Spinal cord (tissue), 10 donors: Measurements from ENCODE around the gene VSTM2L. TPM values are rescaled to one million over a fixed set of nuclear protein-coding genes. Genes with fewer than 3 reads are reported as not detected.

Experiments
- DNase-seq, 6 donors: peaks; one replicate each; pipeline versions ENCODE4 v3.0.0 to v3.0.0-alpha.2; 2013 to 2015; ENCODE audit warnings: low spot score in 6 of 6, low read depth in 4 of 6
- H3K27ac ChIP-seq: one replicate; pipeline ENCODE4 v1.5.1; 2013; ENCODE audit warnings: low read depth, low read length, control low read depth
- H3K27me3 ChIP-seq: one replicate; pipeline ENCODE4 v1.6.1; 2013; ENCODE audit warnings: low read length; ENCODE audit not compliant: control insufficient read depth, insufficient read depth
- H3K36me3 ChIP-seq: one replicate; pipeline ENCODE4 v1.6.1; 2013; ENCODE audit warnings: low read length; ENCODE audit not compliant: control insufficient read depth, insufficient read depth
- H3K4me1 ChIP-seq: one replicate; pipeline ENCODE4 v1.6.1; 2013; ENCODE audit warnings: low read length; ENCODE audit not compliant: control insufficient read depth, insufficient read depth
- H3K4me3 ChIP-seq: one replicate; pipeline ENCODE4 v1.5.1; 2013; ENCODE audit warnings: low read depth, low read length, control low read depth
- H3K9me3 ChIP-seq: one replicate; pipeline ENCODE4 v1.6.1; 2013; ENCODE audit warnings: low read length; ENCODE audit not compliant: control insufficient read depth, insufficient read depth
- WGBS: methylation state at CpG from one replicate; pipeline ENCODE4 v1.1.5; 2013; ENCODE audit warnings: missing lambda C conversion rate; ENCODE audit not compliant: insufficient coverage; 5-methylcytosine and 5-hydroxymethylcytosine counted together
- polyA plus RNA-seq, 2 donors: library from polyadenylated mRNA; unstranded; fragments of 120-200 nt; gene quantifications; one replicate each; pipeline ENCODE4 v1.2.1, GENCODE V29; 2013; ENCODE audit not compliant: insufficient read length in 2 of 2
- total RNA-seq, 2 donors: library from RNA; depleted of rRNA in 1 of 2; stranded (reverse); fragments of 120-200 nt in 1 of 2; fragments of >200 nt in 1 of 2; gene quantifications; one replicate each; pipeline versions ENCODE4 v1.2.3 to v1.2.4, GENCODE V29; 2013 to 2014
- donor health status: healthy.

Gene VSTM2L
- total and polyA plus RNA-seq, 4 donors, result 32.2 to 293 (median 144) TPM

DNA sequence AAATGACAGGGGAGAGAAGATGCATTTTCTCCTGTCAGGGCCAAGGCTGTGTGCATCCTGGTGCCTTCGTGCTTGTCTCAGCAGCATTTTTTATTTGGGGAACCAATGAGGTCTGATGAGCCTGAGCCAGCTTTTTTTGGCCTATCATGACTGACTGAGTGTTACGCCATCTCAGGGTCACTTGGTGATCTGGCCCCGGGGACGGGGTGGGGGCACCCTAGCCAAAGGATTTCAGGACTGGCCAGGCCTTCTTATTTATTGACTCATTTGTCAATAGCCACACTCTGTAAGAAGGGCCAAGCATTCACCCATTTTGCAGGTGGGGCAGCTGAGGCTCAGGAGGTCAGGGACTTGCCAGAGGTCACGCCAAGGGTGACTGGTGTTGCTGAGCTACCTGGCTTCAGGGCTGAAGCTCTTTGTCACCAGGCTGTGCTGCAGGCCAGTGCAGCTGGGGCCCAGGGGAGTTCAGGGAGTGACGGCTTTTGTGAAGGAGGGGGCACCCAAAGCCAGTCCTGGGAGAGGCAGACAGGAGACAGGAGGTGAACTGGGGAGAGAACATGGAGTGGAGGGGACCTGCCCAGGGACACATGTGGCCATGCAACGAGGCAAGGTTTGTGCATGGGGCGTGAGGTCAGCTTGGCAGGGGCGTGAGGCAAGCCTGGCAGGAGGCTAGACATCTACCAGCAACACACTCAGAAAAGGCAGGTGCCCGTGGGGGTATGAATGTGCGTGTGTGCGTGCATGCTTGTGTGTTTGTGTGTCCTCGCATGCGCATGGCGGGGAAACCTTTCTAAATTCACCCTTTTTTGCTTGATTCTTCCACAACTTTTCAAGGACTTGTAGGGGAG is 31.1 kb downstream of the VSTM2L start:
- WGBS, result 70% methylated on average over 9 of the region's 15 CpGs
- no peak overlapping the region for H3K4me3 ChIP-seq
- H3K9me3 ChIP-seq, result no peaks in the 10 kb centered on the region
- peaks cover 52% of the 10 kb centered on the region for H3K36me3 ChIP-seq
- no peaks in the 10 kb centered on the region for H3K27me3 ChIP-seq
- DNase-seq, result no peak
- no peak overlapping the region for H3K27ac ChIP-seq
- H3K4me1 ChIP-seq, result peaks cover 27% of the 10 kb centered on the region

- 73% methylated on average over 8 of the region's 14 CpGs for WGBS
- Histone ChIP-seq H3K27ac (no peak overlapping the region), H3K36me3 (peaks cover 55% of the 10 kb centered on the region), H3K4me1 (peaks cover 21% of the 10 kb centered on the region), H3K9me3 (no peaks in the 10 kb centered on the region), H3K27me3 (no peaks in the 10 kb centered on the region), H3K4me3 (no peak overlapping the region)
- peak in 1 of 6 donors; percentile 79 for DNase-seq
Measured at GRCh38 chr20:37934634-37935375, 31.9 kb downstream of the VSTM2L start.

GRCh38 chr20:37935435-37935834 is 32.5 kb downstream of the VSTM2L start:
- WGBS, result 52% methylated on average over 6 of the region's 7 CpGs
- H3K27ac ChIP-seq, result no peak overlapping the region
- no peak overlapping the region for H3K4me3 ChIP-seq
- peaks cover 61% of the 10 kb centered on the region for H3K36me3 ChIP-seq
- no peaks in the 10 kb centered on the region for H3K9me3 ChIP-seq
- H3K4me1 ChIP-seq, result peaks cover 21% of the 10 kb centered on the region
- DNase-seq, result no peak
- no peaks in the 10 kb centered on the region for H3K27me3 ChIP-seq

DNA sequence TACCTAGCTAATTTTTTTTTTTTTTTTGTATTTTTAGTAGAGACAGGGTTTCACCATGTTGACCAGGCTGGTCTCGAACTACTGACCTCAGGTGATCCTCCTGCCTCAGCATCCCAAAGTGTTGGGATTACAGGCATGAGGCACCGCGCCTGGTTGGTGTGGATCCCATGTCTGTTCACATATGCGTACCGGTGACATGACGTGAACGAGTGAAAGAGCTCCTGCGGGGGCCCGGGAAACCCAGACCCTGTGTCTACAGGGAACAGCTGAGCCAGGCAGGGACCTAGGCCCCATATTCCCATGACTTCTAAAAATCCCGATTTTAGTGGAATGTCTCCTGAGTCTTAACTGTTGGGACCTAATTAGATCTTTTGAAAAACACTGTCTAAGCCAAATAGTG is 33.1 kb downstream of the VSTM2L start:
- Histone ChIP-seq H3K27me3 (no peaks in the 10 kb centered on the region), H3K4me1 (peaks cover 18% of the 10 kb centered on the region), H3K36me3 (peaks cover 56% of the 10 kb centered on the region), H3K4me3 (no peak overlapping the region), H3K27ac (no peak overlapping the region), H3K9me3 (no peaks in the 10 kb centered on the region)
- no peak for DNase-seq
- 90% methylated on average over 9 of the region's 10 CpGs for WGBS

- WGBS, result 95% methylated on average over 5 of the region's 8 CpGs
- no peak for DNase-seq
- Histone ChIP-seq H3K4me3 (no peak overlapping the region), H3K4me1 (peaks cover 18% of the 10 kb centered on the region), H3K27me3 (no peaks in the 10 kb centered on the region), H3K27ac (no peak overlapping the region), H3K9me3 (no peaks in the 10 kb centered on the region), H3K36me3 (peaks cover 56% of the 10 kb centered on the region)
Measured at GRCh38 chr20:37936451-37936850, 33.5 kb downstream of the VSTM2L start.

DNA sequence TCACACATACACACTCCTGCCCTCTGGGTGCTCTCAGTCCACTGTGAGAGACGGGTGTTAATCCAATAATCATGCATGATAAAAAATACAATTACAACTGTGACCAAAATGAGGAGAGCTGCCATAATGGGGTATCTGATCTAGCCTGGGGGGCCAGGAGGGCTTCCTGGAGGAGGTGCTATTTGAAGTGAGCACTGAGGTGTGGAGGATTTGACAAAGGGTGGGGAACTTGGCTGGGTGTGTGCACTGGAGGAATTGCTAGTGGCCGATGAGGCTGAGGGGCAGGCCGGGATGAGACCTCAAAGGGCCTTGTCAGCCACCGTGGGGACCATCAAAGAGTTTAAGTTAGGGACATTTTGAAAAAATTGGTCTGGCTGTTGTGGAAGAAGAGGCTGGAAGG is 34.8 kb downstream of the VSTM2L start:
- WGBS, result 97% methylated on average over 3 of the region's 4 CpGs

DNA sequence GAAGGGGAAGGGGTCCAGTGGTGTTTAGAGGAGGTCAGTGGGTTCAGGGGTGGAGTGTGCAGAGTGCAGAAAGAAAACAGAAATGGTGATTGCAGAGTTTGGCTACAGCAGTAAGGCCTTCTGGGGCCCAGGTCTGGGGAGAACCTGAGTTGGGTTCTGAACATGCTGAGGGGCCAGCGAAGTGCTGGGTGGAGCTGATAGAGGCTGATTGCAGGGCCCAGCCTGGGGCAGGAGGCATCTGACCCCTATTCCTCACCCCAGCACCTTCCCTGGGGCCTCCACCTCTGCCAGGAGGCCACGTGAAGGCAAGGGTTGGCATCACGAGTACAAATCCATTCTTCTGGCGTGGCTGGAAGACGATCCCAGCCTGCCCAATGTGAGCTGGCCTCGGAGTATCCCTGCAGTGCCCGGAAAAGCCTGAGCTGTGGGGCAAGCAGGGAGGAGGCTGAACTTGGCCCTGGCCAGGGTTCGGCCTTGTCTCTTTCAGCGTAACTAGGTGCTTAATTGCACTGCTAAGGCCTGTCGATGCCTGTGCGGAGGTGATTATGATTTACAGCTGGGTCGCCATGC is 35.3 kb downstream of the VSTM2L start:
- 81% methylated on average over 12 of the region's 12 CpGs for WGBS
- Histone ChIP-seq H3K4me3 (no peak overlapping the region), H3K27ac (no peak overlapping the region), H3K9me3 (no peaks in the 10 kb centered on the region), H3K27me3 (no peaks in the 10 kb centered on the region), H3K36me3 (peaks cover 49% of the 10 kb centered on the region), H3K4me1 (peaks cover 18% of the 10 kb centered on the region)
- DNase-seq, result no peak

More for the DNA sequence above, 34.8 kb downstream of the VSTM2L start:
- H3K36me3 ChIP-seq, result peaks cover 49% of the 10 kb centered on the region
- H3K9me3 ChIP-seq, result no peaks in the 10 kb centered on the region
- H3K4me1 ChIP-seq, result peaks cover 18% of the 10 kb centered on the region
- no peak overlapping the region for H3K4me3 ChIP-seq
- no peak for DNase-seq
- H3K27me3 ChIP-seq, result no peaks in the 10 kb centered on the region
- H3K27ac ChIP-seq, result no peak overlapping the region

GRCh38 chr20:37938954-37939353 is 36.0 kb downstream of the VSTM2L start:
- peaks cover 51% of the 10 kb centered on the region for H3K36me3 ChIP-seq
- no peaks in the 10 kb centered on the region for H3K9me3 ChIP-seq
- no peak overlapping the region for H3K4me3 ChIP-seq
- peaks cover 17% of the 10 kb centered on the region for H3K4me1 ChIP-seq
- no peaks in the 10 kb centered on the region for H3K27me3 ChIP-seq
- WGBS, result 97% methylated on average over 9 of the region's 9 CpGs
- DNase-seq, result no peak
- H3K27ac ChIP-seq, result no peak overlapping the region

DNA sequence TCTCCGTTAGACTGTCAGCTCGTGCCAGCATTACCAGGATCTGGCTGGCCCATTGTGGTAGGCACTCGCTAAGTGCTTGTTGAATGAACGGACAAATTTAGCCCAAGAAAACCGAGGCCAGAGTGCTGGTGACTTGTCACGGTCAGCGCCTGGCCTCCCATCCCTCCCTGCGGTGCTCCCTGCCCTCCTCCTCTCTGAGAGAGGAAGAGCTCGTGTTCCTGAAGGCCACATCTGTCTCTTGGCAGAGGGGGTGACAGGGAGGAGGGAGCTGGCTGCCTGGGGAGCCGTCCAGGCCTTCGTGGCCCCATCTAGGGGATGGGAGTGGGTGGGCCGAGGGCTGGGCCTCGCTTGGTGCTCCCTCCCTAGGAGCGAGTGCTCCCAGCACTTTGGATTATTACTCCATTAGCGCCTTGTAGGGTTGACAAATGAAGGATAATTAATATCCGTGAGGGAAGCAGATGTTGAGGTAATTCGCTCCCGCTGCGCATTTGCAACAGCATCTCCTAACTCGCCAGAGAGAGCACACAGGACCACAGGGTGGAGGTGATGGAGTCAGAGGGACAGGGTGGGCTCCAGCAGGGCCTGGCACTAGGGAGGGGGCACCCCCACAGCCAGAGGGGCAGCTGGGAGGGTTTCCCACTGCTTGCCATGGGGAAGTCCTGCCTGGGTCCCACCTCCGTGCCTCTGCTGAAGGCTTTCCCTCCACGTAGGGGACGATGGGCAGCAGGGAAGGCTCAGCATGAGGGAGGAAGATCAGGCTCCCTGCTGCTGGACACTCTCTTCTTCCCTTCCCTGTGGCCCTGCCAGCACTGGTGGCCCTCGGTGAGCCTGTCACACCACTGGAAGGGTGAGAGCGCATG is 37.0 kb downstream of the VSTM2L start:
- DNase-seq, result peak in 1 of 6 donors; percentile 62
- Histone ChIP-seq H3K27me3 (no peaks in the 10 kb centered on the region), H3K9me3 (no peaks in the 10 kb centered on the region), H3K4me3 (no peak overlapping the region), H3K27ac (no peak overlapping the region), H3K36me3 (peaks cover 53% of the 10 kb centered on the region), H3K4me1 (peaks cover 16% of the 10 kb centered on the region)
- 71% methylated on average over 18 of the region's 25 CpGs for WGBS
